Lower leg skin (tissue), 4 donors: ENCODE measurements around the gene CREB3L1. TPM values are rescaled to one million over a fixed set of nuclear protein-coding genes. Genes with fewer than 3 reads are reported as not detected.

Source experiments
- DNase-seq, 2 donors: peaks; one replicate each; pipeline ENCODE4 v3.0.0-alpha.2; 2019; ENCODE audit warnings: low spot score in 2 of 2
- H3K4me3 ChIP-seq: fragments of 200-600 bp; sonication (generic); 2 replicates; pipeline ENCODE4 v1.5.1; 2017; ENCODE audit warnings: mild to moderate bottlenecking, low read depth; ENCODE audit not compliant: poor library complexity, severe bottlenecking
- CTCF ChIP-seq, 3 donors: fragments of 450-650 bp; IDR thresholded peaks; one replicate each; pipeline ENCODE4 v1.5.1; 2016; ENCODE audit warnings: antibody characterized with exemption in 3 of 3, mild to moderate bottlenecking in 3 of 3, moderate library complexity in 2 of 3
- POLR2A ChIP-seq, 2 donors: fragments of 450-650 bp; IDR thresholded peaks; one replicate each; pipeline ENCODE4 v1.6.1; 2016 to 2017; ENCODE audit warnings: antibody characterized with exemption in 2 of 2, mild to moderate bottlenecking in 1 of 2, moderate library complexity in 1 of 2
- WGBS, 2 donors: methylation state at CpG; one replicate each; pipeline ENCODE4 v1.1.5; 2018; 5-methylcytosine and 5-hydroxymethylcytosine counted together
- intact Hi-C: fragments of 100-400 bp; cut with DNase I; formaldehyde crosslinking; loops from one replicate; pipeline ENCODE4 v1.15.0; 2023; ENCODE audit warnings: low total_unique reads
- total RNA-seq, 4 donors: library from RNA; depleted of rRNA; stranded (reverse); fragments of >200 nt; gene quantifications; one replicate each; pipeline ENCODE4 v1.1.0, GENCODE V29; 2016

Gene CREB3L1
- total RNA-seq, 4 donors from 2014 or later, result 0.15 to 2.3 (median 0.54) TPM

GRCh38 chr11:46351148-46351547 lies 73.7 kb downstream of the CREB3L1 start:
- TF ChIP-seq POLR2A (IDR thresholded peaks at IDR 0.05) (no peak), CTCF (IDR thresholded peaks at IDR 0.05) (no peak)
- intact Hi-C loops, result no loop called here
- 68 to 76% methylated on average over 8 of the region's 8 CpGs for WGBS, 2 donors
- no peak for DNase-seq
- H3K4me3 ChIP-seq, result no peak overlapping the region

GRCh38 chr11:46351606-46352005 lies 74.1 kb downstream of the CREB3L1 start:
- DNase-seq, result no peak
- WGBS, 2 donors, result 58 to 68% methylated on average over 5 of the region's 5 CpGs
- H3K4me3 ChIP-seq, result no peak overlapping the region
- intact Hi-C loops, result no loop called here
- TF ChIP-seq CTCF (IDR thresholded peaks at IDR 0.05), result no peak
- TF ChIP-seq POLR2A (IDR thresholded peaks at IDR 0.05), result no peak

- intact Hi-C loops, result no loop called here
- 49 to 61% methylated on average over 22 to 33 of the region's 33 CpGs for WGBS, 2 donors
- no peak for DNase-seq
- TF ChIP-seq POLR2A (IDR thresholded peaks at IDR 0.05), result no peak
- TF ChIP-seq CTCF (IDR thresholded peaks at IDR 0.05), result peak in 1 of 3 donors; percentile 40
- no peak overlapping the region for H3K4me3 ChIP-seq
These were observed 74.8 kb downstream of the CREB3L1 start for GRCh38 chr11:46352063-46352841.

GRCh38 chr11:46353698-46354097 lies 76.2 kb downstream of the CREB3L1 start:
- WGBS, 2 donors, result 22 to 26% methylated on average over 9 of the region's 9 CpGs
- intact Hi-C loops, result no loop called here
- no peak overlapping the region for H3K4me3 ChIP-seq
- DNase-seq, result no peak
- TF ChIP-seq CTCF (IDR thresholded peaks at IDR 0.05), result no peak
- TF ChIP-seq POLR2A (IDR thresholded peaks at IDR 0.05), result no peak

- TF ChIP-seq CTCF (IDR thresholded peaks at IDR 0.05) (no peak), POLR2A (IDR thresholded peaks at IDR 0.05) (no peak)
- intact Hi-C loops, result no loop called here
- 80 to 83% methylated on average over 7 of the region's 7 CpGs for WGBS, 2 donors
- no peak overlapping the region for H3K4me3 ChIP-seq
- DNase-seq, result no peak
These were observed 79.5 kb downstream of the CREB3L1 start for GRCh38 chr11:46356924-46357482.
